Tibial nerve (tissue), 4 donors: ENCODE data around the gene AQP2.

Experiments
- CTCF ChIP-seq, 5 experiments: fragments of 200-600 bp in 3 of 5; fragments of 450-650 bp in 2 of 5; sonication (generic) in 3 of 5; IDR thresholded peaks; one replicate each; pipeline ENCODE4 v1.5.1; 2016 to 2019; ENCODE audit warnings: antibody characterized with exemption in 5 of 5, mild to moderate bottlenecking in 3 of 5, moderate library complexity in 2 of 5
- EP300 ChIP-seq, 2 donors: sonication (generic); formaldehyde crosslinking; IDR thresholded peaks; one replicate each; pipeline ENCODE4 v1.6.1; 2017; ENCODE audit warnings: antibody characterized with exemption in 2 of 2, mild to moderate bottlenecking in 1 of 2
- POLR2A ChIP-seq, 2 donors: fragments of 450-650 bp; IDR thresholded peaks; one replicate each; pipeline ENCODE4 v1.6.1; 2017; ENCODE audit warnings: antibody characterized with exemption in 2 of 2, mild to moderate bottlenecking in 2 of 2, moderate library complexity in 2 of 2

GRCh38 chr12:49941556-49942511 is 8.7 kb upstream of the AQP2 start:
- no peak for TF ChIP-seq POLR2A (IDR thresholded peaks at IDR 0.05)
- no peak for TF ChIP-seq CTCF (IDR thresholded peaks at IDR 0.05)
- no peak for TF ChIP-seq EP300 (IDR thresholded peaks at IDR 0.05)
